ENCODE results near the gene BCS1L.
A peak's percentile ranks its signal among the peaks of the same experiment; 100 is the strongest.

BCS1L gene

GRCh38 chr2:218662377-218662776 lies 2.9 kb downstream of the BCS1L start:
- DNase-seq (ENCODE audit: low spot score): no peak

GRCh38 chr2:218662827-218663226 lies 3.3 kb downstream of the BCS1L start:
- no peak for DNase-seq (ENCODE audit: low spot score)

- no peak for DNase-seq (ENCODE audit: low spot score)
Observed at GRCh38 chr2:218663901-218664300, 4.4 kb downstream of the BCS1L start.

DNA sequence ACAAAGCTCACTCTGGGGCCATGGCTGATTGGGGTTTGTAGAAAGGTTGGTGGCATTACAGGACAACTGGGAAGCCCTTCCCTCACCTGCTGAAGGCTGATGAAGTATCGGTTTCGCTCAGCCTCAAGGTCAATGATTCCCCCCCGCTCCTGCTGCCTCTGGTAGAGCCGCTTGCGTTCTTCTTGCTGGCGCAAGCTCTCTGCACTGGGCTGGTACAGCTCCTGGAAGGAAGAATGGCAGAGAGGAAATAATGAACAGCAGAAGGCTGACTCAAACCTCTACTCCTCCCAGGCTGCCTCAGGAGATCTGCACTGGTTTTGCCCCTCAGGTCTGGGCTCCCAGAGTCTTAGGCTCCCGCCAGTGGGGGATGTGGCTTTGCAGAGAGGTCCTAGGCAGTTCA lies 5.2 kb downstream of the BCS1L start:
- no peak for DNase-seq (ENCODE audit: low spot score)

DNA sequence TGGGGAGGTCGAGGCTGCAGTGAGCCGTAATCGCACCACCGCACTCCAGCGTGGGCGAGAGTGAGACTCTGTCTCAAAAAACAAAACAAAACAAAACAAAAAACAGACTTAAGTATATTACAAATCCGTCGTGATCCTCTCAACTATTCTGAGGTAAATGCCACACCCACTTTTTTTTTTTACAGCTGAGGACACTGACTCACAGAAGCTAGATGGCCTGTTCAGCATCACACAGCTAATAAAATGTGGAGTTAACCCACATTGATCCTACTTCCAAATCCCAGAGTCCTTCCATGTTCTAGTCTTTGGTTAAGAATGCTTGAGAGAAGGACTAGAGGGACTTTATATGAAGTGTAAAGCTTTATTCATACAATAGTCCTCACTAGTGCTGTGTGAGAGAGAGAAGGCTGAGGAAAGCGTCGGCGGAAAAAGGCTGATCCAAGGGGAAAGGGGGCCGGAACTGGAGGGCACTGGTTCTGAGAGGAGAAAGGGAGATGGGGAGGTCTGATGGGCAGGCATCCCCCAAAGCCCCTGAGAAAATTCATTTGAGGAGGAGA lies 11.7 kb downstream of the BCS1L start:
- DNase-seq (ENCODE audit: low spot score): no peak

DNA sequence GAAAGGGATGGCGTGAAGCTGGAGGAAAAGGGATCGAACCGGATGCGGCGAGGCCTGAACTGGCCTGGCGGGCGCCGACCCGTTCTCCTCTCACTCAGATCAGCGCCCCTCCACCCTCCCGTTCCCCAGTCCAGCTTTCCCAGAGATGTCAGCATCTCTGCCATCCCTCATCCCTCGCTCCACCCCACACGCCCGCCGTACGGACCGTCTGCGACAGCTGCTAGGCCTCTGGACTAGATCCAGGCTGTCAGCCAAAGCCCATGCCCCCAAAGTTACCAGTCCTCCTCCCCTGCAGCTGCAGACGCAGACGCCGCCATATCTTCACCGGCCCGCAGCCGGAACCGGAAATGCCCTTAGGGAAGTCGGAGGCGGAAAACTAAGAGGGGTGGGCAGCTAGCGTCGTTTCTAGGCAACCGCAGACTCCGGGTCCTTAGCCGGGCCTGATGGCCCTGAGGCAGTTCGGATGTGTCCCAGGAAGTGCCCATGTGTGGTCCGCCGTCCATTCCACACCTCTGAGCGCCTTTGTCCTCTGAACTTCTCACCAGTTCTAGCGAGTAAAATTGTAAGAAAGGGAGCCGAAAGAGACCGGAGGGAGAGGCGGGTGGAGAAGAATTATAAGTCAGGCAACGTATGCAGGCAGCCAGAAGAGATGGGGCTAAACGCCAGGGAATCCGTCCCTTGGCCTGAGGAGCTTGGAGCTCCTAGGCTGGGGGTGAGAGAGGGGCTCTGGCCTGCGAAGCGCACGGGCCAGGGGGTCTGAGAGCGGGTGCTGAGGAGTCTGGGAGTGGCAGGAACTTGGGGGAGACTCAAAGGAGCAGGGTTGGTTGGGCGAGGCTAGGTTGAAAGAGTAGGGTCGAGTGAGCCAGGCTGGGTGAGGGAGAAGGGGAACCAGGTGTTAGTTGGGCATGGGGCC lies 12.4 kb downstream of the BCS1L start, which contains the start of the genes RNF25 and STK36:
Gene RNF25, minus strand, starts transcription at position 349 of the 913 bp plus-strand sequence. Its CDS starts 32 bp downstream, at position 317.
Gene STK36, plus strand, starts transcription at position 433 of the 913 bp plus-strand sequence. CDS start 744 bp downstream, outside the sequence.
- peak; percentile 86 for DNase-seq (ENCODE audit: low spot score)

- no peak for DNase-seq (ENCODE audit: low spot score)
Observed at GRCh38 chr2:218679119-218679518, 19.6 kb downstream of the BCS1L start.

- DNase-seq (ENCODE audit: low spot score): no peak
Observed at GRCh38 chr2:218680061-218680460, 20.6 kb downstream of the BCS1L start.

DNA sequence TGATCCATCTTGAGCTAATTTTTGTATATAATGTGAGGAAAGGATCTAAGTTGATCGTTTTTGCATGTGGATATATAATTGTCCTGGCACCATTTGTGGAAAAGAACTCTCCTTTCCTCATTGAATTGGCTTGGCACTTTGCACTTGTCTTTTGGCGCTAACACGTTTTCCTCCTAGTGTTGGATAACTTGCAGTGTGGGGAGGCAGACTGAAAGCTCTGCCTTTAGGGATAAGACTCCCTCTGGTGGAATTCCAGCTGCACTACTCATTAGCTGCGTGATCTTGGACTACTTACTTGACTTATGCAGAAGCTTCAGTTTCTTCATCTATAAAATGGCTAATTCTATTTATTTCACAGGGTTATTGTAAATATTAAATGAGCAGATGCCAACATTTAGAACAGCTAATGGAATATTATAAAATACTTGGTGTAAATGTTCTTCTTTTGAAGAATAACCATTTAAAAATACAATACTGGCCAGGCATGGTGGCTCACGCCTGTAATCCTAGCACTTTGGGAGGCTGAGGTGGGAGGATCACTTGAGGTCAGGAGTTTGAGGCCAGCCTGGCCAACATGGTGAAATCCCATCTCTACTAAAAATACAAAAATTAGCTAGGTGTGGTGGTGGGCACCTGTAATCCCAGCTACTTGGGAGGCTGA lies 28.0 kb downstream of the BCS1L start:
- peak; percentile 67 for DNase-seq (ENCODE audit: low spot score)

DNA sequence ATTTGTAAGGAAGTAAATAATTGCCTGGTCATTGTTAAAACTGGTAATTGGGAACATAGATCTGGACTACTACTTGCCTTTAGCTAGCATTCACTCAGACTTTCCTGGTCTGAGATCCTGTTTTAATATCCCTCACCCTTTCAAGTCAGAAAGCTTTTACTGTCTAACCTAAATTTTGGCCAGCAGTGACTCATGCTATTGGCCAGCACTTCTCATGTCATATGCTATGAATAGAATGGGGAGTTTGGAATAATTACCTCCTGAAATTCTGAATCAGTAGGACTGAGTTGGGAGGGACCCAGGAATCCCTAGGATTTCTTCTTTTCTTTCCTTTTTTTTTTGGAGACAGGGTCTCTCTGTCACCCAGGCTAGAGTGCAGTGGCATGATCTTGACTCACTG lies 31.8 kb downstream of the BCS1L start:
- no peak for DNase-seq (ENCODE audit: low spot score)

GRCh38 chr2:218694405-218695145 lies 35.1 kb downstream of the BCS1L start:
- no peak for DNase-seq (ENCODE audit: low spot score)

- DNase-seq (ENCODE audit: low spot score): no peak
Observed at GRCh38 chr2:218698885-218699284, 39.4 kb downstream of the BCS1L start.

DNA sequence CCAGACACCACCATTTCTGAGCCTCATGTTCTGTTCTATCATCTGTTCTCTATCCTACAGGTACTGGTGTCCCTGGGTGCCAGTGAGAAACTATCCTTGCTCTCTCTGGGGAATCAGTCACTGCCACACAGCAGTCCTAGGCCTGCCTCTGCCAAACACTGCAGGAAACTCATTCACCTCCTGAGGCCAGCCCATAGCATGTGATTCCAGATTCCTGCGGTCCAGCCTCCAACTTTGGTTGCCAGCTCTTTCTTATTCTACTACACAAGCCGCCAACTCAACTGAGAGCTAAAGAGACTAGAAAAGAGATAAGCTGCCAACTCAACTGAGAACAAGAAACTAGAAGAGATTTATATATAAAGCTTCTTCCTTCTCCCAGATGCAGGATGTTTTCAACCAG lies 42.3 kb downstream of the BCS1L start:
- no peak for DNase-seq (ENCODE audit: low spot score)

DNA sequence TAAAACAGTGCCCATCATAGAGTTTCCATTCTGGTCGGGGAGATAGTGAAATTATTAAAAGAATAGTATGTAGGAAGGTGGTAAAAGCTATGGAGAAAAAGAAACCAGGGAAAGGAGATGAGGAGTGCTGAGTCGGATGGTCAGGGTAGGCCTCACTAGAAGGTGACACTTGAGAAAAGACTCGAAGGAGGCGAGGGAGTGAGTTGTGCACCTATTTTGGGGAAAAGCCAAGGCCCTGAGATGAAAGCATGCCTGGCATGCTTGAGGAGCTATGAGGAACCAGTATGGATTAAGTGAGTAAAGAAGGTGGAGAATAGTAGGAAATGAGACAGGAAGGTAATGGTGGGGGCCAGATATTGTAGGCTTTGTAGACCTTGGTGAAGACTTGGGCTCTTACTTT lies 43.9 kb downstream of the BCS1L start:
- no peak for DNase-seq (ENCODE audit: low spot score)

DNA sequence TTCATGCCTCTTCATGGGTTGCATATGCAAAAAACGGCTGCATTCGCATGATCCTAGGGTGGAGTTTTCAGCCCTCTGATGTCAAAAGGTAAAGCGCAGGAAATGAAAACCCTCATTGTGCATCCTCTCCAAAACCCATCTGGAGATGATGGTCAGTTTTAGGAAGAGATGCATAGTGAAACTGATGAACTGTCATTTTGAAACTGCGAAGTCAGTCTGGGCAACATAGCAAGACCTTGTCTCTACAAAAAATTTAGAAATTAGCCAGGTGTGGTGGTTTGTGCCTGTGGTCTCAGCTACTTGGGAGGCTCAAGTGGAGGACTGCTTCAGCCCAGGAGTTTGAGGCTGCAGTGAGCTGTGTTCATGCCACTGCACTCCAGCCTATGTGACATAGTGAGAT lies 48.6 kb downstream of the BCS1L start:
- DNase-seq (ENCODE audit: low spot score): no peak

GRCh38 chr2:218709908-218710307 lies 50.4 kb downstream of the BCS1L start:
- DNase-seq (ENCODE audit: low spot score): no peak

DNA sequence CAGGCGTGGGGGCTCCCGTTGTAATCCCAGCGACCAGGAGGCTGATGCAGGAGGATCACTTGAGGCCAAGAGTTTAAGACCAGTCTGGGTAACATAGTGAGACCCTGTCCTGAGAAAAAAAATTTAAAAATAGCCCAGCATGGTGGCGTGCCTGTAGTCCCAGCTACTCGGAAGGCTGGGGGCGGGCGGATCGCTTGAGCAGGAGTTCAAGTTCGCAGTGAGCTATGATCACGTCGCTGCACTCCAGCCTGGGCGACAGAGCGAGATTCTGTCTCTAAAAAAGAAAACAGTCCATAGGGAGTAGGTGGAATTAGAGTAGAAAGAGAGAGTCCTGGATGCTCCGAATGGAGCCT lies 50.8 kb downstream of the BCS1L start:
- DNase-seq (ENCODE audit: low spot score): no peak

DNA sequence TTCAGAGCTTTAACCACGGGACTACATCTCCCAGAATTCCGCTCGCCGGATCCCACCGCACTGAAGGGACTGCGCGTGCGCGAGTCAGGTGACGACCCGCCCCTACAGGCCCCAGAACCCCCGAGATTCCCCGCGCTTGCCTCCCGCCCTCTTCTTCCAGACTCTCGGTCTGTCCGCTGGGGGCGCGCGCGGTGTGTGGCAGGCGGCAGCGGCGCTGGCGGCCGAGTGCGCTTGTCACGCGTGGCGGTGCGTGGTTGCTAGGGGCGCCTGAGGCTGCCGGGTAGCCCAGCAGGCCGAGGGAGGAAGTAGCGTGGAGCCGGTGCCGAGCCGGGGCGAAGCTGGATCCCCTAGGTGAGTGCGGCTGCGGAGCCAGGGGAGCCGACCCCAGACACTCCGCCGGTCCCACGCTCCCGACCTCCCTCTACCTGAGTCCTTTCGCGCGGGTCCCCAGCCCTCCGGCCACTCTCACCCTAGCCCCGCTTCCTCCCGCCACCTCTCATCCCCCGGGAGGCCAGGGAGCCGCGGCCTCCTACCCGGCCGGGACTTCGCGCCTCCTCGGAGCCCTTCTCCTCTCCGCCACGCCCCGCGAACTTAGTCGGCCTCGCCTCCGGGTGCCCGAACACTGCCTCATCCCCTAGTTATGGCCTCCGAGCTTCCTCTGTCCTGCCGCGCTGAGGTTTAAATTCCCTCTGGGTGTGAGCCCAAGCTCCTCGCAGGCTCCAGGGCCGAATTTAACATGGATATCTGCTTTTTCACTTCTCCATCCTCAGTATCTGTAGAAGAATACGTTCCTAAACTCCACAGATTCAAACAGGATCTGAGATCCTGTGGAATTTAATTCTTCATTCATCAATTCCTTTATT lies 51.4 kb downstream of the BCS1L start, which contains the start of gene TTLL4:
Gene TTLL4, plus strand, starts transcription at position 149 of the 863 bp plus-strand sequence. CDS start 26,842 bp downstream, outside the sequence.
- peak; percentile 96 for DNase-seq (ENCODE audit: low spot score)

- no peak for DNase-seq (ENCODE audit: low spot score)
Observed at GRCh38 chr2:218711550-218711929, 52.1 kb downstream of the BCS1L start.
